Measurements from ENCODE around the gene HOXC10. TPM values are rescaled to one million over a fixed set of nuclear protein-coding genes. Genes with fewer than 3 reads are reported as not detected.

The HOXC10 gene
- polyA plus RNA-seq, 3 donors = not detected

GRCh38 chr12:53974084-53975063, 10.6 kb upstream of the HOXC10 start, which contains the start of gene HOTAIR:
Gene HOTAIR (minus strand): TSS chr12:53974954.
- Histone ChIP-seq H3K36me3 (replicated peaks in 1 of 2; ENCODE audit: control insufficient read depth in 1 of 2, insufficient read depth in 2 of 2, low read length in 2 of 2) (no peaks in the 10 kb centered on the region), H2AFZ (ENCODE audit: insufficient read depth, low read depth, low read length, poor library complexity, severe bottlenecking) (peak within 1 kb of the TSS; percentile 68), H3K9me3 (replicated peaks in 1 of 2; ENCODE audit: control insufficient read depth in 1 of 2, insufficient read depth in 1 of 2, low read length in 2 of 2) (peaks cover 20 to 81% of the 10 kb centered on the region in 2 donors), H3K27me3 (ENCODE audit: control insufficient read depth in 2 of 2, insufficient read depth in 2 of 2, low read length in 2 of 2) (peaks cover 99 to 100% of the 10 kb centered on the region in 2 donors), H3K9ac (ENCODE audit: insufficient read depth, low read length, poor library complexity, severe bottlenecking) (no peak within 1 kb of the TSS), H4K20me1 (ENCODE audit: insufficient read depth, low read length) (no peaks in the 10 kb centered on the region), H3K27ac (ENCODE audit: low read depth in 1 of 2, low read length in 2 of 2) (no peak within 1 kb of the TSS), H3K4me2 (replicated peaks; ENCODE audit: extremely low read depth, low read length, poor library complexity, severe bottlenecking) (peak within 1 kb of the TSS; percentile 72), H3K4me3 (replicated peaks in 1 of 3; ENCODE audit: low read depth in 2 of 3, low read length in 3 of 3) (peak within 1 kb of the TSS; percentile 32 to 71 (median 35)), H3K79me2 (ENCODE audit: insufficient read depth, low read length) (no peaks in the 10 kb centered on the region), H3K4me1 (ENCODE audit: control insufficient read depth in 1 of 2, insufficient read depth in 2 of 2, low read length in 2 of 2) (peaks cover 10 to 23% of the 10 kb centered on the region in 2 donors)
- Mint-ChIP-seq H3K27ac (peak within 1 kb of the TSS in 2 of 7 donors; percentile 38 to 63), H3K9me3 (peaks cover 6 to 68% (median 44%) of the 10 kb centered on the region in 7 donors), H3K4me1 (peaks cover 27% of the 10 kb centered on the region), H3K4me3 (peak within 1 kb of the TSS; percentile 67 to 86), H3K27me3 (ENCODE audit: low read depth in 3 of 3) (peaks cover 96 to 100% (median 99%) of the 10 kb centered on the region in 3 donors), H3K36me3 (peaks cover 7 to 18% of the 10 kb centered on the region in 2 donors)
- intact Hi-C loops (cut with micrococcal nuclease) = loop anchor here in 1 of 2 donors (10.0 kb wide), 1 partner anchor 60 kb away; the partner anchor contains the start of gene HOXC5
- WGBS (ENCODE audit: insufficient coverage) = 3% methylated on average over 52 of the region's 63 CpGs
- TF ChIP-seq, protein P1, sequence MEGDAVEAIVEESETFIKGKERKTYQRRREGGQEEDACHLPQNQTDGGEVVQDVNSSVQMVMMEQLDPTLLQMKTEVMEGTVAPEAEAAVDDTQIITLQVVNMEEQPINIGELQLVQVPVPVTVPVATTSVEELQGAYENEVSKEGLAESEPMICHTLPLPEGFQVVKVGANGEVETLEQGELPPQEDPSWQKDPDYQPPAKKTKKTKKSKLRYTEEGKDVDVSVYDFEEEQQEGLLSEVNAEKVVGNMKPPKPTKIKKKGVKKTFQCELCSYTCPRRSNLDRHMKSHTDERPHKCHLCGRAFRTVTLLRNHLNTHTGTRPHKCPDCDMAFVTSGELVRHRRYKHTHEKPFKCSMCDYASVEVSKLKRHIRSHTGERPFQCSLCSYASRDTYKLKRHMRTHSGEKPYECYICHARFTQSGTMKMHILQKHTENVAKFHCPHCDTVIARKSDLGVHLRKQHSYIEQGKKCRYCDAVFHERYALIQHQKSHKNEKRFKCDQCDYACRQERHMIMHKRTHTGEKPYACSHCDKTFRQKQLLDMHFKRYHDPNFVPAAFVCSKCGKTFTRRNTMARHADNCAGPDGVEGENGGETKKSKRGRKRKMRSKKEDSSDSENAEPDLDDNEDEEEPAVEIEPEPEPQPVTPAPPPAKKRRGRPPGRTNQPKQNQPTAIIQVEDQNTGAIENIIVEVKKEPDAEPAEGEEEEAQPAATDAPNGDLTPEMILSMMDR (IDR thresholded peaks at IDR 0.05) = no peak
- peak in 2 of 3 donors; percentile 23 to 39 for DNase-seq

DNA sequence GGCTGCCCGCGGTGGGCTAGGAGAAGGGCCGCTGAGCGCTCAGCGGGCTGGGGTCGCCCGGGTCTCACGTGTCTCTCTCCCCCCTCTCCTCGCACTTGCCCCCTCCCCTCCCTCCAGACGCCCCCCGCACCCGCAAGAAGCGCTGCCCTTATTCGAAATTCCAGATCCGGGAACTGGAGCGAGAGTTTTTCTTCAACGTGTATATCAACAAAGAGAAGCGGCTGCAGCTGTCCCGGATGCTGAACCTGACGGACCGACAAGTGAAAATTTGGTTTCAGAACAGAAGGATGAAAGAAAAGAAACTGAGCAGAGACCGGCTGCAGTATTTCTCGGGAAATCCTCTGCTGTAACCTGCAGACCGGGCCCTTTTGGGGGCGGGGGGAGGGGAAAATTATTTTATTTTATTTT, 9.9 kb upstream of the HOXC10 start:
- no peak overlapping the region for H3K9ac ChIP-seq (ENCODE audit: insufficient read depth, low read length, poor library complexity, severe bottlenecking)
- no peaks in the 10 kb centered on the region for H4K20me1 ChIP-seq (ENCODE audit: insufficient read depth, low read length)
- Mint-ChIP-seq H3K9me3 (peaks cover 6 to 70% (median 48%) of the 10 kb centered on the region in 7 donors), H3K4me1 (peaks cover 27% of the 10 kb centered on the region), H3K27me3 (ENCODE audit: low read depth in 3 of 3) (peaks cover 96 to 100% (median 99%) of the 10 kb centered on the region in 3 donors), H3K36me3 (peaks cover 10 to 18% of the 10 kb centered on the region in 2 donors), H3K4me3 (peak overlapping the region in 1 of 2 donors; percentile 86), H3K27ac (no peak overlapping the region)
- DNase-seq = no peak
- WGBS (ENCODE audit: insufficient coverage) = 10% methylated on average over 19 of the region's 25 CpGs
- H3K79me2 ChIP-seq (ENCODE audit: insufficient read depth, low read length) = no peaks in the 10 kb centered on the region
- H3K36me3 ChIP-seq (replicated peaks in 1 of 2; ENCODE audit: control insufficient read depth in 1 of 2, insufficient read depth in 2 of 2, low read length in 2 of 2) = no peaks in the 10 kb centered on the region
- intact Hi-C loops (cut with micrococcal nuclease) = loop anchor here in 1 of 2 donors (10.0 kb wide), 1 partner anchor 60 kb away; the partner anchor contains the start of gene HOXC5
- peaks cover 24 to 86% of the 10 kb centered on the region in 2 donors for H3K9me3 ChIP-seq (replicated peaks in 1 of 2; ENCODE audit: control insufficient read depth in 1 of 2, insufficient read depth in 1 of 2, low read length in 2 of 2)
- H3K4me2 ChIP-seq (replicated peaks; ENCODE audit: extremely low read depth, low read length, poor library complexity, severe bottlenecking) = peak overlapping the region; percentile 72
- H3K27ac ChIP-seq (ENCODE audit: low read depth in 1 of 2, low read length in 2 of 2) = no peak overlapping the region
- peaks cover 99 to 100% of the 10 kb centered on the region in 2 donors for H3K27me3 ChIP-seq (ENCODE audit: control insufficient read depth in 2 of 2, insufficient read depth in 2 of 2, low read length in 2 of 2)
- no peak overlapping the region for H3K4me3 ChIP-seq (replicated peaks in 1 of 3; ENCODE audit: low read depth in 2 of 3, low read length in 3 of 3)
- TF ChIP-seq, protein P1 (IDR thresholded peaks at IDR 0.05) = no peak
- peak overlapping the region; percentile 68 for H2AFZ ChIP-seq (ENCODE audit: insufficient read depth, low read depth, low read length, poor library complexity, severe bottlenecking)
- H3K4me1 ChIP-seq (ENCODE audit: control insufficient read depth in 1 of 2, insufficient read depth in 2 of 2, low read length in 2 of 2) = peaks cover 10 to 23% of the 10 kb centered on the region in 2 donors

Data from CD14-positive monocyte (primary cell).